SIG-M5 (cell line): ENCODE measurements around the gene DRD3.

ENCODE experiments used
- DNase-seq: peaks from one replicate; lab custom pipeline; 2025; lab: John Stamatoyannopoulos, UW

DRD3 gene

DNA sequence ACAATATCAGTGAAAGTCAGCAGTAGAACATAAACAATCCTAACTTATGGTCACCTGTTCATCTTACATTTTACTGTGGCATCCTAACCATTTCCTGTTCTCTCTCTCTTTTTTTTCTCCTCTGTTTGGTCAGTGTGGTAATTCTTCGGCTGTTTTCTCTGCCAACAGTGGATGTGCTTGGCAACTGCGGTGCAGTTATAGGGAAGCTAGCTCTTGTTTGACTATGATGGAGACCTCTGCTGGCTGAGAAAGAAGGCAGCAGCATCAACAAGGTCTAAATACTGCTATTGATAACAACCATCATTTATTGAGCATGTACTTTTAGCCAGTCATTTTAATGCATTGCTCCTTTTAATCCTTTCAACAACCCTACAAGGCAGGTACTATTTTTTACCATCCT lies 723 bp upstream of the DRD3 start:
- DNase-seq, result no peak

DNA sequence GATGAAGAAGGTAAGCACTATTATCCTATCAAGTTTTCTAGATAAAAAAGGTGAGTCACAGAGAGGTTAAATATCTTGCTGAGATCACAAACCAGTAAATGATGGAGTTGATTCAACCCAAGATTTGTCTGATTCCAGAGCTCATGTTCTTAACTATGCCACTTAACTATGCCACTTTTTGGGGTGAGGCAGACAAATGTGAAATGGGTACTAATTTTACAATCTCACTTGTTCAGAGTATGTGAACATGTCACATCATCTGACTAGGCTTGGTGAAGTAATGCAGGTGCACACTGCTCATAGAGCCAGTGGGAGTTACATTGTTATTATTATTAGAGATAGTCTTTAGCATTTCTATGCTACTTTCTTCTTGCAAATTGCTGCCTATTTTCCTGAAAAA lies 2.0 kb downstream of the DRD3 start:
- DNase-seq, result no peak

DNA sequence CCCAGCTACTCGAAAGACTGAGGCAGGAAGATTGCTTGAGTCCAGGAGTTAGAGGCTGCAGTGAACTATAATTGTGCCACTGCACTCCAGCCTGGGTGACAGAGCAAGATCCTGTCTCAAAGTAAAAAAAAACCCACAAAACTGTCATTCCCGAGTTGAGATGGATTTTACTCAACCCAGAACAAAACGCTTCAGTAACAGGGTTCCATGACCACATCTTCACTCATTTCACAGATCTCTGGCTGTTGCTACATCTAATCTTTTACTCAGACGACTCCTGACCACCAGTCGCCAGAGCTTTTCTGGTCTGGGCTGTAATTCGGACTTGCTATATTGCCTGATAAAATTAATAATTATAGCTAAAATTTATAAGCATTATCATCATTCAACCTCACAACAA lies 2.4 kb downstream of the DRD3 start:
- no peak for DNase-seq

DNA sequence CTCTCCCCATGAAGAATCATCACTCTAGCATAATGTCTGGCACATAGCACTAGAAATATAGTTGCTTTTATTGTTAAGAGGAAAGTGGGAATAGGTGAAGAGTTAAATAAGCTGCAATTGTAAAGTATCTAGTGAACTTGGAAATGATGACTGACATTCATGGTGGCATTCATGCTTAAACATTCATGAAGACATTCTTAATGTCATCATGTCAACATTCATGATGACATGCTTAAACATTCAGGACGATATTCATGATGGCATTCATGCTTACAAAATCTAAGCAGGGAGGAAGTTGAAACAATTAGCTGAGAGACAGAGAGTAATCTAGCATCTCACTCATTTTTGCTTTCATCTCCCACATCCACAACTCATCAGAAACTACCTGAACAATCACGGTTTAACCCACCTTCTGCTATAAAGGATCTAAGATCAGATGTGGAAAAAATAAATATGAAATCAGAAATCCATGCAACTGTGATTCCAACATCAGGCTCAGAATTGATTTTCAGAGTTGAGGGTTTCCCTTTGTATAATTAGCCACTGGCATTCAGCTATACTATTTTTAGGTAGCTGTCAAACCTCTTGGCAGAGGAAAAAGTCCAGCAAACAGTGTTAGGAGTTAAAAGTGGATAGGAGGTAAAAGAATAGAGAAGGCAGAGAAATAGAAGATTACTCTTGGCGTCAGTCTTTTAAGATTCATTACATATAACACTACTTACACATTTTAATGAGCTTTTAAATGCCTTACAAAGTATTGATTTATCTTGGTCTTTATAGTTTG lies 3.5 kb downstream of the DRD3 start:
- DNase-seq, result no peak

DNA sequence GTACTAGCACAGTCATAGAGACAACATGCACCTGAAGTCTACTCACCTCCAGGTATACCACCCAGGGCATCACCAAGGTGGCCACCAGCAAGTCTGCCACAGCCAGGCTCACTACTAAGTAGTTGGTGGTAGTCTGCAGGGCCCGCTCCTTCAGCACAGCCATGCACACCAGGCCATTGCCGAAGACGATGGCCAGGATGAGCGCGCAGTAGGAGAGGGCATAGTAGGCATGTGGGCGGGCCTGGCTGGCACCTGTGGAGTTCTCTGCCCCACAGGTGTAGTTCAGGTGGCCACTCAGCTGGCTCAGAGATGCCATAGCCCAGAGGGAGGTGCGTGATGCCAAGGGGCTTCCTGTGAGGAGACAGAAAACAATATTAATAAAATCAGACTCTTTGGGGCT lies 7.2 kb downstream of the DRD3 start:
- no peak for DNase-seq

DNA sequence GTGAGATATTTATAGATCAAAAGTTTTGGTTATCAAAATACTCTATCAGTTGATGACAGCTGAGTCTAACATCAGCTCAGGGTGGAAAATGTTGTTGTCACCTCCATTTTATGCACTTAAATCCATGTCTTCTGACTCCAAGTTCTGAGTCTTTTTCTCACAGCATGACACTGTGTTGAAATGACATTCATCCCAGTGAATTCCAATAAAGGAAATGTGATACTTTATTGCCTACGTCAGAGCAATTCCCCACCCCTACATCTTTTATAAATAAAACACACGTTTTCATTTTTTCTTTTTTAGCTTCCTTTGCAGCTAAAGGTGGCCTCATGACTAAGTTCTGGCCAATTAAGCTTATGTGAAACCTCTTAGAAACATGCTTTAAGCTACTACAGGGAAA lies 10.7 kb downstream of the DRD3 start:
- DNase-seq, result no peak

DNA sequence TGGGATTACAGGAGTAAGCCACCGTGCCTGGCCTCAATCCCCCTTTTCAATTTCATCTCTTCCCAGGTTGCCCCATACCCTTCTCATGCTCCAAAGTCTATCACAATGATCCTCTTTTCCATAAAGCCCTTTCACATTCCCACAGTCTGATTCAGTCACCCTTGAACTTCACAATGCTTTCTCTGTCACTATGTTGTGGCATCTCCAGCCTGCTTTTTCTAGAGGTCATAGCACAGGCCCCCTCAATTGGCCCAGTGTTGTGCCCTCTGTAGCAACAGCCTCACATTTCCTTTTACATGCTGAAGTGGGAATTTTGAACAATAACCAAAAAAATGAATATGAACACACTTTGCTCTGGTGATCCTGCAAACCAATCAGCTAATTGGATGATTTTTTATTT lies 21.5 kb downstream of the DRD3 start:
- no peak for DNase-seq

DNA sequence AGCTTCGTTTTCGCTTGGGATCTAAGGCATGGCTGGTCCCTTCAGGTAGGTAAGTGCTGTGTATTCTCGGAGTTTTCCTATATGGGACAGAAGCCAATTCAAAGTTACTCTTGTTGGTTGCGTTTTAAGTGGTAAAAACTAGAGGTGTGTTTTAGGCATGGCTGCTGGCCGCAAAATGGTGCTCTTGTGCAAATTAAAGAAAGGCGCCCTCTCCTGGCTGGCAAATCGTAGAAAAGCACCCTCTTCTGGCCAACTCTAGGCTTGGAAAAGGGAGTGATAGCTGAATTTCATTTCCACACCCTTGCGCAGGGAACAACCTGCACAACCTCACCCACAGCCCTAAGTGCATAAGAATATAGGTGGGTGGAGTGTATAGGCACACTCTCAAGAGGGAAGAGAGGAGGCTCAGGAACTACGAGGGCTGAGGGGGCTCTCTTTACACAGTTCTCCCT lies 23.5 kb downstream of the DRD3 start:
- no peak for DNase-seq

DNA sequence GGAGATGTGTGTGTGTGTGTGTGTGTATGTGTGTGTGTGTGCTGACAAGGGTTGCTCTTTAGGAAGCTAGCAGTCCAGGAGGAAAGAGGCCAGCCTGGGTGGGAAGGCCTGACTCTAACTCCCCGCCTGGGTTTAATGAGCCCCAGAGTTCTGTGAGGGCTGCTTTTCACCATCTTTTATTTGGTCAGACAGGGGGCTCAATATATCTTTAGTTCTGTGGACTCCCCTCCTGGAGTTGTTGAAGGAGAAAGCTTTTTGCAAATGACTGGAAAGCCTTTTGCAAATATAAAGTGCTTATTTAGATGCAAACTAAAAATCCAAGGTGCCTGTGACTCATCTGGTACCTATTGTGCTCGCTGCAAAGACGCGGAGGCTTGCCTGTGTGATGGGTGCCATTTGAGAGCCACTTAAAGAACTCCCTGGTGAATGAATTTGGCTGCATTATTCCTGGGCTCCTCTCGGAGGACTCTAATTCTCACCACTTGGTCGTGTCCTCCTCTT lies 24.5 kb downstream of the DRD3 start:
- DNase-seq, result no peak

DNA sequence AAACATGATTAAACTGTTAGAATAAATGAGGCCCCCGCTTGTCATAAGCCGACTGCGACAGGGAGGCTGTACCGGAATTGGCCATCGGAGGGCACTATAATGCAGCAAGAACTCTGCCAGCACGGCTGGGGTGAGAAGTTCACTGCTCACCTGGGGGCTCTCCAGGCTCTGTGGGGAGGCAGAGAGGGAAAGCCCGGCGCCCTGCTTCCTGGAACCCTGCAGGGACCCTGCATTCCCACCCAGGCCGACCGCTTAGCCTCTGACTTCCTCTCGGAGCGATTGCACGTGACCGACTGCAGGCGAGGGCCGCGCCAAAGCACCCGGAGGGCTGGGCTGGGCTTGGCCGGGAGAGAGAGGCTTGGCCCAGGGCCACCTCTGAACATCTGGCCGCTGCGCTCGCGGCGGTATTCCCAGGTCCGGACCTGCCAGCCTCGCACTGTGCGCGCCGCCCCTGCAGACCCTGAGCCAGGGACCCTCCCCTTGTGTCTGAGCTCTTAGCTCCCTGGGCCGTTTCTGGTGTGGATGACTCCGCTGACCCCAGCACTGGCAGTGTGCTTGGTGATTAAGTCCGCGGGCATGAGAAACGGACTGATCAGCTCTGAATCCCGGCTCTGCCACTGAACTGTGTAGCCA lies 26.2 kb downstream of the DRD3 start:
- DNase-seq, result no peak

DNA sequence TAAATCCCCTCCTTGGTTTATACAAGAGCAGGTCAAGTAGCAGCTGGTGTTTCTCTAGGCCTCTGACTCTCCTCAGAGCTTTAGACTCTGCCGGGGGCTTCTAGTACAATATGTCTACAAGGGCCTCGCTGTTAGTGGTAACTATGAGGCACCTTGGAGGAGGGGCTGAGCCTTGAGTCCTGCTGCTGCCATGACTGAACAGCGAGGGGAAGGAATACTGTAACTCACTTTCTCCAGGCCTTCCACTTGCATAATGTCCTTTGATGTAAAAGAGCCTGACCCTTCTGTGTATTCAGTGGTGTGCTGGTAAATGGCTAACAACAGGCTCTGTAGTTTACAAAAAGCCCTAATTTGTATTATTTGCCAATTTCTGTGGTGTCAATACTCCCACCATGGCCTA lies 27.8 kb downstream of the DRD3 start:
- no peak for DNase-seq

DNA sequence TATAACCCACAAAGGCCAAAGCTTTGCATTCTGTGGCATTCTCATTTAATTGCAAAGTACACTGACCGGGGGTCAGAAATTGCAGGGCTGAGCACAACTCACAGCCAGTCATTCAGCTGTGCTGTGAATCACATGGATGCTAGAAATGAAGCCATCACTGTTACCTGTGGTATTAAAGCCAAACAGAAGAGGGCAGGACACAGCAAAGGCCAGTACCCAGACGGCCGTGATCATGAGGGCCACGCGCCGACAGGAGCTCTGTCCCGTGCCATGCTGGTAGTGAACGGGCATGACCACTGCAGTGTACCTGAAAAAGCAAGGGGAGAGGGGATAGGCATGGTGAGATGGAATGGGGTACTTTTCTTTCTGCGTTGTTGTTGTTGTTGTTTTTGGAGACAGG lies 31.6 kb downstream of the DRD3 start:
- DNase-seq, result no peak

DNA sequence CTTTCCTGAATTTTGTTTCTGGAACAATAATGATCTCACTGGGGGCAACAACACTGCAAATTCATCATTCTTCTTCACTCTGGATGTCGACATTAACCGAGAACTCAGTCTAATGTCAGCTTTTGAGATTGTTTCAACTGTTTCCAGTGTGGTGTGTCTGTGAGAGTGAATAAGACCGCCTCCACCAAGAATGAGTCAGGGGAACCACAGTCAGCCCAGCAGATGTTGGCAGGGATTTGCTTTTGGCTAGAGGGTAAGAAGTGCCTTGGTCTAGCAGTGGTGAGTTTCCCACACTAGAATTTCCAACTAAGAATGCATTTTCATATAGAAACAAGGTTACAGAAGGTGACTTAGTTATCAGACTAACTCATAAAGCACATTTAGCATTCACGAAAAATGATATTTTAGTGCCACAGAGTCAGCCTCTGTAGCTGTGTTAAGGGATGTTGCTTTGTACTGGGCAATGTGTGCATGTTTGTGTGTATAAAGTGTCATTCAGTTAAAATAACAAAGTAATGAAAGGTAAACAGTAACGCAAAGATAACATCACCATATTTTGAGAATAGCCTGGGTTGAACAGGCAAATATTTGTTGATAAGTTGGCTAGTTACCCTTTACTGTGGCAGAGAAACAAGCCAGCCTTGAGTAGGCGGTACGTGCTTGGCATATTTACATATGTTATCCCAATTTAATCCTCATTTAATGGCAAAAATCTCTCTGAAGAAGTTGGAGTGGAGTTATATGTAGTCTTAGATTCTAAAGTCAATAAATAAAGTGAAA lies 33.8 kb downstream of the DRD3 start:
- DNase-seq, result no peak

DNA sequence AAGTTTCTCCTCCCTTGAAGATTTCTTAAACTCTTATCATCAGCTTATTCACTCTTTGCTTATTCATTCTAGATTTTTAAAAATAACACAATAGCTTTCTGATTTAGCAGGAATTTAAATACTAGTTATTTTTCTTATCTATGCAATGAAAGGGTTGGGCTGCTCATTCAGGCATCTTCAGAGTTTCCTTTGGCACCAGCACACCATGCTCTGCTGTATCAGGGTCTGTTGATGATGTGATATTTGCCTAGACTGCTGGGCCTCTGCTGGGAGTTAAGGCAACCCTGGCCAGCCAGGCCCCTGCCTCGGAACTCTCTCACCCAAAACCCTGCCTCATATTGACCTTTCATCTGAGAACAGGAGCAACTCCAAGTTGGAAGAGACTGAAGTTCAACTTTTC lies 35.0 kb downstream of the DRD3 start:
- no peak for DNase-seq

DNA sequence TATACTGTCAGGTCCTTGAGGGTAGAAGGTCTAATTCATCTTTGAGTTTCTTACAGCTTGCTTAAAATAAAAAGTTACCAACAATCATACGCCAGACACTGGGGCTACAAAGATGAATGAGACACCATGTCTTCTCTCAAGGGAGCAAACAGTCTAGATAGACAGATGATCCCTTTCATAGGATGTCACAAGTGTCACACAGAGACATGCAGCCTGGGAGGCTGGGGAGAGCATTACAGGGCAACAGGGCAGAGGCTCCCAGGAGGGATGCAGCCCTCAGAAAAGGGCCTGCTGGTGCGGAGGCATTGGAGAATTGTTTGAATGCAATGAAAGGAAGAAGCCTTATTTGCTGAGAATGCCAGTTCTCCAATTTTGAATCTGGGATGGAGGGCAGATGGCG lies 39.0 kb downstream of the DRD3 start:
- no peak for DNase-seq

DNA sequence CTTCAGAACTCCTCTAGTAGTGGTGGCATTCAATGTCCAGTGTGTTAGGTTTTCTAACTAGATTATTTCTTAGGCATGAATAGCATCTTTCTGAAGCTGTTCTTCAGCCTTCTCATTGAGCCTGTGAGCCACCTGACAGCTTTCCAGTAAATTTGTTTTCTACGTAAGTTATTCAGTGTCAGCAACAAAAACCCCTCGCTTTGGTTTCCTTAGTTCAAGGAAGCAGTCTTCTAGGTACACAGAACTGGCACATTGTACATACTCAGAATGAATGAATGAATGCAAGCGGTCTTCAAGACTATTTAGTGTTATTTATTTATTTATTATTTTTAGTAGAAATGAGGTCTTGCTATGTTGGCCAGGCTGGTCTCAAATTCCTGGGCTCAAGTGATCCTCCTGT lies 44.9 kb downstream of the DRD3 start:
- no peak for DNase-seq

DNA sequence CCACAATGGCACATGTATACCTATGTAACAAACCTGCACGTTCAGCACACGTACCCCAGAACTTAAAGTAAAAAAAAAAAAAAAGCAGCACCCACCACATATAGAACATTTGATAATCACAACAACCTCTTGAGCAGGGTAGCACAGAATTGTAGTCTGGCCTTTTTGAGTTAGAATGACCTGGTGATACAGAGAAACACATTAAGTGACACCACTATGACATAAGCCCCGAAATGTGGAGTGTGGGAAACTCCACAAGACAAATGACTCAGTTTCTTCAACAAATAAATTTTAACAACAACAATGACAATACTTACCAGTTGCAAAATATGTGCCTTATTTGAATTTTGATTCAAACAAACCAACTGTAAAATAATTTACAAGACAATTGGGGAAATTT lies 46.4 kb downstream of the DRD3 start:
- no peak for DNase-seq

DNA sequence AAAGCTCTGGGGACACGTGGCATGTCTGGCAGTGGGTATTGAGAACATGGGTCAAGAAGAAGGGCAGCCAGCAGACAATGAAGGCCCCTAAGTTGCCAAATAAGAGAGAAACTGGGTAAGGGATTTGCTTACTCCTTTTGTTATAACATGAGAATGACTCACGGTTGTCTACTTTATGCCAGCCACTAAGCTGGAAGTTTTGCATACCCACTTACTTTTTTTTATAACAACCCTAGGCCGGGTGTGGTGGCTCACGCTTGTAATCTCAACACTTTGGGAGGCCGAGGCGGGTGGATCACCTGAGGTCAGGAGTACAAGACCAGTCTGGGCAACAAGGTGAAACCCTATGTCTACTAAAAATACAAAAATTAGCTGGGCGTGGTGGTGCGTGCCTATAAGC lies 50.0 kb downstream of the DRD3 start:
- no peak for DNase-seq

DNA sequence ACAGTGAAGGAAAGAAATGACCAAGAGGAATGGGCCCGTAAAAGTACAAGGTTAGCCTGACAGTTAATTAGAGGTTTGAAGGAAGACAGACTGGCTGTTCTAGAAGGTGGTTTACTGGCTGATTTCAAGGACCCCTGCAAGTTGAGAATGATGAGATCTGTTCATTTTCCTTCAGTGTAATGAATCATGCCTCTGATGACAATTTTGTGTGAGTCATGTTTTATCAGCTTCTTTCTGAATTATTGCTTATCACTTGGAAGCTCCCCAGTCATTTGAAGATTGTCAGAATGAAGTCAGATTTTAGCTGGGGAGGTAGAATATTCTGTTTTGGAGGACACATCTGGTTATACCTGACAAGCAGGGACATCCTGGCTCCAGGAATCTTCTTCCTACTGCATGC lies 50.6 kb downstream of the DRD3 start:
- DNase-seq, result no peak

DNA sequence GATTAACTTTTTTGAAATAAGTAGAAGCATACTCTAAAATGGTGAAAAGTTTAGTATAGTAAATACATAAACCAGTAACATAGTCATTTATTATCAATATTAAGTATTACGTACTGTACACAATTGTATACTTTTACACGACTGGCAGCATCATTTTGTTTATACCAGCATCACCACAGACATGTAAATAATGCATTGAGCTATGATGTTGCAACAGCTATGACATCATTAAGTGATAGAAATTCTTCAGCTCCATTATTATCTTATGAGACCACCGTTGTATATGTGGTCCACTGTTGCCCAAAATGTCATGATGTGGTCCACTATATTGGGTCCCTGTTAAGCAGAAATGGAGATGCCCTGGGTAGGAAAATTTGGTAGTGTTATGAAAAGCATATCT lies 51.3 kb downstream of the DRD3 start:
- DNase-seq, result no peak

DNA sequence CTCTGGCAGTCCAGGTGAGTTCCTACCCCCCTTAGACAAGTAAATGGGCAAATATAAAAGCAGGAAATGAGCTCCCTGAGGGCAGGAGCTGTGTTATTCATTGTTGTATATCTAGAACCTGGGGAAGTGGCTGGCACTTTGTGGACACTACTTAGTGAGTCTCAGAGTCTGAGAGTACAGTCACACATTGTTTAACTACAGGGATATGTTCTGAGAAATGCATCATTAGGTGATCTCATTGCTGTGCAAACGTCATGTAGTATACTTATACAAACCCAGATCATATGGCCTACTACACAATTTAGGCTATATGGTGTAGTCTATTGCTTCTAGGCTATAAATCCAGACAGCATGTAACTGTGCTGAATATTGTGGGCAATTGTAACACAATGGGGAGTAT lies 52.4 kb downstream of the DRD3 start:
- no peak for DNase-seq

DNA sequence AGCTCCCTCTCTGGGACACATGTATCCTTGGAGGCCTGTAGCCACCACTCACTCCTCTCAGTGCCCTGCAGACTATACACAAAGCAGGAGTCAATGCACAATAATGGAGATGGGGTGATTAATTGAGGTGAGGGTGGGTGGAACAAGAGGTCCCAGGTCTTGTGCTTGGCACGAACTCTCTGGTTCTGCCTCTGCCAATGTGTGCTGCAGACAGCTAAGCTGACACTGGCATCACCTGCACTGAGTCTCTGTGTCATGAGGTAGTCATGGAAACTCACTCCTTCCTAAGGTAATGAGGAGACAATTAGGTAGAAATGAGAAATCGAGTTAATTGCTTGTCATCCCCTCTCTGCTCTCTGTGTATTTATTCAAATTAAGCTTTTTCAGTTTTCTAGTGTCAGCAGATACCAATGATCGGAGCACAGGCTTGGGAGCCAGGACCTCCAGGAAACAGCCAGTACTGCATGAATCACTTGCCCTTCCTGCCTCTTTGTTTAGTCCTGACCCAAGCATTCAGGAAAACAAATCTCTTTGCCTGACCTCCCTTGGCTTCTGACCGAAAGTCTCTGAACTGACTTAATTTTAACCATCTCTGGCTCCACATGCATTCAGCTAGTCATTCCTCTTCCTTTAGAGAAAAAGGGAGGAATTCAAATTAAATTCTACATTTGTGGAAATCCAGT lies 56.7 kb downstream of the DRD3 start:
- DNase-seq, result no peak
